Neural crest cell (in vitro differentiated cells): ENCODE results near the gene TMEM9B. TPM values are rescaled to one million over a fixed set of nuclear protein-coding genes. Genes with fewer than 3 reads are reported as not detected.

Experiments
- DNase-seq: peaks from one replicate; pipeline ENCODE4 v3.0.0; 2021; ENCODE audit warnings: low read depth, mixed read lengths, low spot score
- H3K27ac Mint-ChIP-seq: one replicate; pipeline ENCODE4 v1.8.0; 2021; ENCODE audit warnings: mild to moderate bottlenecking, mixed read lengths; ENCODE audit not compliant: unreplicated experiment
- H3K27me3 Mint-ChIP-seq: 2 replicates; pipeline ENCODE4 v1.8.0; 2021; ENCODE audit warnings: low read depth, mild to moderate bottlenecking, mixed read lengths
- H3K36me3 Mint-ChIP-seq: 2 replicates; pipeline ENCODE4 v1.8.0; 2021; ENCODE audit warnings: low read depth, mild to moderate bottlenecking, mixed read lengths
- H3K4me1 Mint-ChIP-seq: 2 replicates; pipeline ENCODE4 v1.8.0; 2021; ENCODE audit warnings: mixed read lengths
- H3K4me3 Mint-ChIP-seq: one replicate; pipeline ENCODE4 v1.8.0; 2021; ENCODE audit warnings: mild to moderate bottlenecking, mixed read lengths
- H3K9me3 Mint-ChIP-seq: 2 replicates; pipeline ENCODE4 v1.8.0; 2021; ENCODE audit warnings: mixed read lengths
- total RNA-seq: library from RNA; stranded (reverse); gene quantifications from 2 replicates; pipeline ENCODE4 v1.2.1, GENCODE V29; 2021
- TF ChIP-seq, protein P1 (sequence below): fragments of 200-600 bp; sonication (generic); conservative IDR thresholded peaks from 2 replicates; pipeline ENCODE4 v1.5.0; 2021; ENCODE audit warnings: antibody characterized with exemption, mild to moderate bottlenecking

Gene TMEM9B
- total RNA-seq, 1 donor from 2014 or later: 15.7 TPM

GRCh38 chr11:8959546-8960166, 4.6 kb downstream of the TMEM9B start:
- peaks cover 3% of the 10 kb centered on the region for H3K36me3 Mint-ChIP-seq
- H3K27ac Mint-ChIP-seq: no peak overlapping the region
- no peaks in the 10 kb centered on the region for H3K9me3 Mint-ChIP-seq
- TF ChIP-seq, protein P1, sequence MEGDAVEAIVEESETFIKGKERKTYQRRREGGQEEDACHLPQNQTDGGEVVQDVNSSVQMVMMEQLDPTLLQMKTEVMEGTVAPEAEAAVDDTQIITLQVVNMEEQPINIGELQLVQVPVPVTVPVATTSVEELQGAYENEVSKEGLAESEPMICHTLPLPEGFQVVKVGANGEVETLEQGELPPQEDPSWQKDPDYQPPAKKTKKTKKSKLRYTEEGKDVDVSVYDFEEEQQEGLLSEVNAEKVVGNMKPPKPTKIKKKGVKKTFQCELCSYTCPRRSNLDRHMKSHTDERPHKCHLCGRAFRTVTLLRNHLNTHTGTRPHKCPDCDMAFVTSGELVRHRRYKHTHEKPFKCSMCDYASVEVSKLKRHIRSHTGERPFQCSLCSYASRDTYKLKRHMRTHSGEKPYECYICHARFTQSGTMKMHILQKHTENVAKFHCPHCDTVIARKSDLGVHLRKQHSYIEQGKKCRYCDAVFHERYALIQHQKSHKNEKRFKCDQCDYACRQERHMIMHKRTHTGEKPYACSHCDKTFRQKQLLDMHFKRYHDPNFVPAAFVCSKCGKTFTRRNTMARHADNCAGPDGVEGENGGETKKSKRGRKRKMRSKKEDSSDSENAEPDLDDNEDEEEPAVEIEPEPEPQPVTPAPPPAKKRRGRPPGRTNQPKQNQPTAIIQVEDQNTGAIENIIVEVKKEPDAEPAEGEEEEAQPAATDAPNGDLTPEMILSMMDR: peak; percentile 73
- DNase-seq: peak; percentile 13
- no peaks in the 10 kb centered on the region for H3K27me3 Mint-ChIP-seq
- peak overlapping the region; percentile 76 for H3K4me3 Mint-ChIP-seq
- peaks cover 19% of the 10 kb centered on the region for H3K4me1 Mint-ChIP-seq

GRCh38 chr11:8956860-8957259, 7.4 kb downstream of the TMEM9B start:
- Mint-ChIP-seq H3K4me3 (no peak overlapping the region), H3K27me3 (no peaks in the 10 kb centered on the region), H3K9me3 (no peaks in the 10 kb centered on the region), H3K36me3 (peaks cover 3% of the 10 kb centered on the region), H3K4me1 (peaks cover 4% of the 10 kb centered on the region), H3K27ac (no peak overlapping the region)
- no peak for DNase-seq
- TF ChIP-seq, protein P1: no peak

- H3K4me3 Mint-ChIP-seq: no peak overlapping the region
- no peaks in the 10 kb centered on the region for H3K27me3 Mint-ChIP-seq
- peaks cover 8% of the 10 kb centered on the region for H3K36me3 Mint-ChIP-seq
- H3K27ac Mint-ChIP-seq: no peak overlapping the region
- TF ChIP-seq, protein P1: no peak
- no peaks in the 10 kb centered on the region for H3K9me3 Mint-ChIP-seq
- H3K4me1 Mint-ChIP-seq: no peaks in the 10 kb centered on the region
- DNase-seq: no peak
These were observed 15.4 kb downstream of the TMEM9B start for GRCh38 chr11:8948886-8949285.

DNA sequence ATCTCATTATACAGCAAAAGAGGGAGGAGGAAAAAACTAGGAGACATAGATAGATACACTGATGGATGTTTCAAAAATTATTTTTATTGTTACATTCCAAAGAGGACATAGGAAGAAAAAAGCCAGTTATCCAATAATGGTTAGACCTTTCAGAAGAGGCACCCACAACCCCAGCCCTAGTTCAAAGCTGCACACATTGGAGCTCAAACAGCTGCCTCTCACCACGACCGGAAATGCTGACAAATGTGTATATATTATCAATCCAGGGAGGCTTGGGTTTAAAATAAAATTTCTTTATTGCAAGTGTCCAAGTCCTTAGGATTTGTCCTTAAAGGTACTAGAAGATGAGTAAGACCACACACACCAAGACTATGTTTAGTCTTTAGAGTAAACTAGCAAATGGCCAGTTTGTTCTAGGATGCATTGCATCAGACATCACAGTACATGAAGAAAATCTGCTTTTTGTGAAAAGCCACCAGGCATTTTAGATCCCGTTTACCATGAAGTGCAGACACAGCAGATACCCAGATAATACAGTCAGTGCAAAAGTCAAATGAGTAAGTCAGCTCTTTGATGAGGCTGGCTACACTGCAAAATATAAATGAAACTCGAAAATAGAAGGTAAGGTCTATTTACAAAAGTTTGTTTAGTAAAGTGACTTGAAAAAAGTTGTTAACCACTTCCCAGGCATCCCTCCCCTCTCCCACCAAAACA, 16.9 kb downstream of the TMEM9B start:
- H3K27me3 Mint-ChIP-seq: no peaks in the 10 kb centered on the region
- no peaks in the 10 kb centered on the region for H3K9me3 Mint-ChIP-seq
- peaks cover 8% of the 10 kb centered on the region for H3K36me3 Mint-ChIP-seq
- no peak for DNase-seq
- no peak overlapping the region for H3K4me3 Mint-ChIP-seq
- no peaks in the 10 kb centered on the region for H3K4me1 Mint-ChIP-seq
- H3K27ac Mint-ChIP-seq: no peak overlapping the region
- TF ChIP-seq, protein P1: no peak

DNA sequence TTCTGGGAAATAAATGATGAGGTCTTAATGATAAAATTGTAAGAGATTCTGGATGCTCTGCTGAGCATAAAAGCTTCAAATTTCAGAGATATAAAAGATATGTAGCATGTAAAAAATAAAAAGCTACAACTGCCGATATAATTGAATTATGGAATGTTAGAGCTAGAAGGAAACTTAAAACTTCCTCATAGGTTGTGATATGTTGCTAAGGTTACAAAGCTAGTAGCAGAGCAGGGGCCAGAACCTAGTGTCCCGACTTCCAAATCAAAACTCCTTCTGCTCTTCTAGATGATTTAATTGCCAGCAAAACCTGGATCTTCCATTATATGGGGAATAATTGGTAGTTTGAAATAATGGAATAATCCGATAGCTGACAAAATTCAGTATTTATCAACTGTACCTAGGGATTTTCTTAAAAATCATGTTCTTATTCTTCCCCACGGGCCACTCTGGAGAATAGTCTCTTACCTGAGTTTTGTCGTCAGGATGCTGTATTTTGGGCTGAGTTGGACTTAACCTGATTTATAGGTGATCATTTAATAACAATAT, 21.6 kb downstream of the TMEM9B start, which contains the start of gene ASCL3:
ASCL3 (minus strand) TSS at position 499 of the 549 bp plus-strand sequence. CDS start 4,855 bp downstream, outside the sequence.
- TF ChIP-seq, protein P1: no peak
- Mint-ChIP-seq H3K4me3 (no peak within 1 kb of the TSS), H3K36me3 (no peaks in the 10 kb centered on the region), H3K27me3 (no peaks in the 10 kb centered on the region), H3K4me1 (no peaks in the 10 kb centered on the region), H3K9me3 (no peaks in the 10 kb centered on the region), H3K27ac (no peak within 1 kb of the TSS)
- no peak for DNase-seq
